Activated CD8-positive, alpha-beta memory T cell treated with anti-CD3 and anti-CD28 coated beads, Interleukin-2, amount 10 ng/mL, durations not matched to agents 7 days and 5 days (primary cell): ENCODE measurements around the gene FAXC. TPM values are rescaled to one million over a fixed set of nuclear protein-coding genes. Genes with fewer than 3 reads are reported as not detected.
"Not testable (repeated sequence)": the region's sequence is repeated elsewhere in the genome, so short reads cannot be mapped to it uniquely, and the experiment has no call there.

ENCODE experiments used
- ATAC-seq: fragments of 150-1000 bp; cut with Tn5 transposase; one replicate; pipeline ENCODE4 v1.10.0; 2021; ENCODE audit warnings: moderate library complexity
- CTCF ChIA-PET: fragments of 350-600 bp; sonication (Branson Sonifier 250); formaldehyde crosslinking; loops from one replicate; lab custom pipeline; 2021; ENCODE audit warnings: antibody characterized with exemption; lab: Charles Lee
- DNase-seq: peaks from one replicate; pipeline ENCODE4 v3.0.0-alpha.2; 2020
- H3K27ac Mint-ChIP-seq: one replicate; pipeline ENCODE4 v1.8.0; 2021; ENCODE audit warnings: mild to moderate bottlenecking, mixed read lengths
- H3K27me3 Mint-ChIP-seq: one replicate; pipeline ENCODE4 v1.8.0; 2021; ENCODE audit warnings: mixed read lengths
- H3K36me3 Mint-ChIP-seq: one replicate; pipeline ENCODE4 v1.8.0; 2021; ENCODE audit warnings: mild to moderate bottlenecking, mixed read lengths
- H3K4me1 Mint-ChIP-seq: one replicate; pipeline ENCODE4 v1.8.0; 2021; ENCODE audit warnings: mixed read lengths
- H3K4me3 Mint-ChIP-seq: one replicate; pipeline ENCODE4 v1.8.0; 2021; ENCODE audit warnings: mild to moderate bottlenecking, moderate library complexity, mixed read lengths
- H3K9me3 Mint-ChIP-seq: one replicate; pipeline ENCODE4 v1.8.0; 2022; ENCODE audit warnings: low read depth, mixed read lengths
- total RNA-seq, 2 experiments: library from RNA; stranded (reverse); gene quantifications; one replicate each; pipeline ENCODE4 v1.2.3, GENCODE V29; 2021

FAXC gene
- total RNA-seq, 2 experiments from 2014 or later, result 0.30 TPM; not detected in 1

- Mint-ChIP-seq H3K9me3 (no peaks in the 10 kb centered on the region), H3K36me3 (no peaks in the 10 kb centered on the region), H3K27me3 (peaks cover 71% of the 10 kb centered on the region), H3K27ac (no peak overlapping the region), H3K4me1 (peaks cover under 1% of the 10 kb centered on the region), H3K4me3 (no peak overlapping the region)
- CTCF ChIA-PET, result no interaction called here
- DNase-seq, result no peak
- ATAC-seq, result no peak
These were observed 7.2 kb upstream of the FAXC start for GRCh38 chr6:99356641-99357040.

- Mint-ChIP-seq H3K9me3 (no peaks in the 10 kb centered on the region), H3K27ac (no peak overlapping the region), H3K27me3 (peaks cover 71% of the 10 kb centered on the region), H3K4me1 (peaks cover 2% of the 10 kb centered on the region), H3K36me3 (no peaks in the 10 kb centered on the region), H3K4me3 (no peak overlapping the region)
- CTCF ChIA-PET, result no interaction called here
- ATAC-seq (no peak), DNase-seq (no peak)
These were observed 5.5 kb upstream of the FAXC start for GRCh38 chr6:99354983-99355382.

DNA sequence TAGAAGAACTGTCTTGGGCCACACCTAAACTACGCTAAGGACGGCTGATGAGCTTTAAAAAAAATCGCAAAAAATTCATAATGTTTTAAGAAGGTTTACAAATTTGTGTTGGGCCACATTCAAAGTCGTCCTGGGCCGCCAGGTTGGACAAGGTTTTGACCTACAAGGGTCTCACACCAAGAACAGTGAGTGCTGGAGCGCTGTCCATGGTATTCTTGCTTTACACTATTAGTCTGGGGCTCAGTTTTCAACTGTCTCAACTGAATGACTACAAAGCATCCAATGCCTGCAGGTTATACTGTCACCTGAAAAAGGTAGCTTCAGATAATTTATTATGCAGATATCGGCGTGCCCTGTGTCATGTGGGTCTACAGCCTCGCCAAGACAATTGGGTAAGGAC lies 3.7 kb upstream of the FAXC start:
- no peak overlapping the region for H3K27ac Mint-ChIP-seq
- ATAC-seq (no peak), DNase-seq (no peak)
- peaks cover 2% of the 10 kb centered on the region for H3K4me1 Mint-ChIP-seq
- H3K9me3 Mint-ChIP-seq, result no peaks in the 10 kb centered on the region
- H3K4me3 Mint-ChIP-seq, result no peak overlapping the region
- H3K27me3 Mint-ChIP-seq, result peaks cover 74% of the 10 kb centered on the region
- CTCF ChIA-PET, result no interaction called here
- H3K36me3 Mint-ChIP-seq, result no peaks in the 10 kb centered on the region

DNA sequence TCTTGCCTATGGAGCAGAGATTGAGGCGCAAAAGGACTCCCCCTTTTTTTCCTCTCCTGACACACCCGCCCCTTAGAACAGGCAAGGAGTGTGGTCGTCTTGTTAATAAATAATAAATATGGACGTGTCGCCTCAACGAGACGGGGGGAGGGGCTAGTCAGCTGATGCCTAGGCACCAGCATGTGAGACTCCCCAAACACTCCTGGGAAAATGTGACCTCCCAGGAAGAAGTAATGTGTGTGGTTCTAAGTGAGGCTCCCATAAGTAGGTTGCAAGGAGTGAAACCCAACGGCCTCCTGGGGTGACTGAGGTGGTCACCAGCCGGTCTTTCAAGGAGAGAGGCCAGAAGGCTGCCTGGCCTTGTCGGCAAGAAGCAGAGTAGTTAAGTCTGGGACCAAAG lies 1.1 kb upstream of the FAXC start:
- CTCF ChIA-PET, result interaction anchor here (1.5 kb wide), 1 partner anchor 20 kb away, joined by 5 read pairs; no protein-coding TSS in a partner anchor
- DNase-seq, result no peak
- no peak for ATAC-seq
- peaks cover 75% of the 10 kb centered on the region for H3K27me3 Mint-ChIP-seq
- H3K27ac Mint-ChIP-seq, result no peak overlapping the region
- H3K36me3 Mint-ChIP-seq, result no peaks in the 10 kb centered on the region
- H3K4me1 Mint-ChIP-seq, result peaks cover 2% of the 10 kb centered on the region
- no peak overlapping the region for H3K4me3 Mint-ChIP-seq
- no peaks in the 10 kb centered on the region for H3K9me3 Mint-ChIP-seq

- no peak for DNase-seq
- CTCF ChIA-PET, result interaction anchor here (0.6 to 0.9 kb wide), 2 partner anchors 17 to 77 kb away, joined by 3 to 4 read pairs; partner anchors contain the start of gene PNISR
- peaks cover 80% of the 10 kb centered on the region for H3K27me3 Mint-ChIP-seq
- H3K36me3 Mint-ChIP-seq, result no peaks in the 10 kb centered on the region
- no peaks in the 10 kb centered on the region for H3K9me3 Mint-ChIP-seq
- H3K4me3 Mint-ChIP-seq, result peak overlapping the region; percentile 38
- no peak for ATAC-seq
- H3K4me1 Mint-ChIP-seq, result peaks cover 9% of the 10 kb centered on the region
- H3K27ac Mint-ChIP-seq, result no peak overlapping the region
These were observed 945 bp downstream of the FAXC start for GRCh38 chr6:99348288-99349170.

DNA sequence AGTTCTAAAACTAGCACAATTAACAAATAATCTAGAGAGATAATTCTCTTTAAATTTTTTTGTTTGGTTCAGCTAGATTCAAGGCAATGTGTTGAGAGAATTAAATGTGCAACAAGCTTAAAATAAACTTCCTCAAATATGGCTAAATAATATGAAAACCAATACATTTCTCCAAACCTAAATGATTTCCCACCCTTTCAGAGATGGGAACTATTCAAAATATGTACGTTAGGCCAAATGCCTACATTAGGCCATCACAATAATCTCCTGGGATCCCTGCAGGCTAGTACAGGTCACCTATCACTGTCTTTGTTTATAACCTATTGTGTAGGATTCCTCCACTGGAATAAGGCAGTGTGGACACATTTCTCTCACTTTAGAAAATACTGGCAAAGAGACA lies 1.7 kb downstream of the FAXC start:
- Mint-ChIP-seq H3K36me3 (no peaks in the 10 kb centered on the region), H3K27me3 (peaks cover 77% of the 10 kb centered on the region), H3K4me3 (no peak overlapping the region), H3K9me3 (no peaks in the 10 kb centered on the region), H3K27ac (no peak overlapping the region), H3K4me1 (peaks cover 9% of the 10 kb centered on the region)
- CTCF ChIA-PET, result interaction anchor here (0.6 to 1.8 kb wide), 4 partner anchors 14 to 78 kb away, joined by 3 to 7 read pairs (median 4); partner anchors contain the start of gene PNISR
- ATAC-seq, result no peak
- no peak for DNase-seq

- peaks cover 73% of the 10 kb centered on the region for H3K27me3 Mint-ChIP-seq
- no peaks in the 10 kb centered on the region for H3K9me3 Mint-ChIP-seq
- H3K4me3 Mint-ChIP-seq, result no peak overlapping the region
- CTCF ChIA-PET, result interaction anchor here (1.5 to 1.8 kb wide), 3 partner anchors 15 to 47 kb away, joined by 3 to 7 read pairs (median 4); partner anchors contain the start of gene COQ3
- no peaks in the 10 kb centered on the region for H3K36me3 Mint-ChIP-seq
- DNase-seq (no peak), ATAC-seq (no peak)
- H3K27ac Mint-ChIP-seq, result no peak overlapping the region
- H3K4me1 Mint-ChIP-seq, result peaks cover 9% of the 10 kb centered on the region
These were observed 2.9 kb downstream of the FAXC start for GRCh38 chr6:99346595-99346994.

DNA sequence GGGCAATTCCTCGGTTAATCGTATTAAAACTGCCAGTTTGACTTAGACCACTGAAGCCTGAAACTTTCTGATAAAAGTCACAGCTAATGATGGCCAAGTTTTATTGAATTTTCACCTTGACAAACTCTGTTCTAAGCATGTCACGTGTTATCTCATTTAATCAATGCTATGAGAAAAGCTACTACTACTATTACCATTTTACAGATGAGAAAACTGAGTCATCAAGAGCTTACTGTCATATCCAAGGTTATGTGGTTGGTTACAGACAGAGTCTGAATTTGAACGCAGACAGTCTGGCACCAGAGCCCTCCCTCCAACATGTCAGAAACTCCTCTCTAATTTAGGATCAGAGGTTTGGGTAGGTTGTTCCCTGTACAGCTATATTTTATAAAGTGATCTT lies 4.3 kb downstream of the FAXC start:
- Mint-ChIP-seq H3K4me1 (peaks cover 9% of the 10 kb centered on the region), H3K36me3 (no peaks in the 10 kb centered on the region), H3K4me3 (no peak overlapping the region), H3K9me3 (no peaks in the 10 kb centered on the region), H3K27me3 (peaks cover 58% of the 10 kb centered on the region), H3K27ac (no peak overlapping the region)
- DNase-seq (no peak), ATAC-seq (no peak)
- CTCF ChIA-PET, result interaction anchor here (1.0 to 3.4 kb wide), 4 partner anchors 13 to 51 kb away, joined by 3 to 12 read pairs (median 5); no protein-coding TSS in a partner anchor

GRCh38 chr6:99344289-99344688 lies 5.2 kb downstream of the FAXC start:
- ATAC-seq, result peak; percentile 23
- DNase-seq, result no peak
- H3K4me1 Mint-ChIP-seq, result peaks cover 8% of the 10 kb centered on the region
- peaks cover 59% of the 10 kb centered on the region for H3K27me3 Mint-ChIP-seq
- CTCF ChIA-PET, result interaction anchor here (1.4 to 3.4 kb wide), 3 partner anchors 9 to 14 kb away, joined by 5 to 12 read pairs (median 5); no protein-coding TSS in a partner anchor
- no peaks in the 10 kb centered on the region for H3K36me3 Mint-ChIP-seq
- H3K9me3 Mint-ChIP-seq, result no peaks in the 10 kb centered on the region
- no peak overlapping the region for H3K27ac Mint-ChIP-seq
- no peak overlapping the region for H3K4me3 Mint-ChIP-seq

GRCh38 chr6:99341862-99342455 lies 7.5 kb downstream of the FAXC start:
- H3K27me3 Mint-ChIP-seq, result peaks cover 56% of the 10 kb centered on the region
- H3K4me3 Mint-ChIP-seq, result no peak overlapping the region
- ATAC-seq (no peak), DNase-seq (no peak)
- H3K27ac Mint-ChIP-seq, result no peak overlapping the region
- no peaks in the 10 kb centered on the region for H3K9me3 Mint-ChIP-seq
- no peaks in the 10 kb centered on the region for H3K36me3 Mint-ChIP-seq
- CTCF ChIA-PET, result interaction anchor here (0.8 kb wide), 1 partner anchor 11 kb away, joined by 3 read pairs; no protein-coding TSS in a partner anchor
- H3K4me1 Mint-ChIP-seq, result peaks cover 8% of the 10 kb centered on the region

- peaks cover 35% of the 10 kb centered on the region for H3K27me3 Mint-ChIP-seq
- H3K4me1 Mint-ChIP-seq, result no peaks in the 10 kb centered on the region
These were observed 11.3 kb downstream of the FAXC start for GRCh38 chr6:99338188-99338587.

DNA sequence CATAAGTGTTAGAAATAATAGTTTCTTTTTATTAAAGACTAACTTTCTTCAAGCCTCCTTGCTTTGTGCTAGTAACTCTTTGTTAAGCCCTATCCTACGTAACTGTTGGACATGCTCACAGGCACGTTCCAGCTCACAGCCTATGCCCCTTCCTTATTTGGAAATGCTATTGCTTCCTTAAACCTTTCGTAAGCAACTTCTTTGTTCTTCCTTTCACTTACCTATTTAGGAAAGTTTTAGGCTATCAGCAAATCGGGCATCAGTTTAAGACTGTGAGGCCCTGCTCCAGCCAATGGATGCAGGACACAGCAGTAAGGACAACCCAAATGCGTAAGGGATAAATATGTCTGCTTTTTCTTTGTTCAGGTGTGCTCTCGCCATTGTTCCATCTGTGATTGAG lies 14.2 kb downstream of the FAXC start:
- H3K4me1 Mint-ChIP-seq, DNase-seq, H3K9me3 Mint-ChIP-seq, H3K27ac Mint-ChIP-seq, ATAC-seq, H3K4me3 Mint-ChIP-seq, H3K36me3 Mint-ChIP-seq: not testable (repeated sequence)
- CTCF ChIA-PET, result interaction anchor here (0.7 to 1.4 kb wide), 4 partner anchors 8 to 67 kb away, joined by 3 to 6 read pairs (median 4); no protein-coding TSS in a partner anchor
- peaks cover 35% of the 10 kb centered on the region for H3K27me3 Mint-ChIP-seq

More at GRCh38 chr6:99338188-99338587, 11.3 kb downstream of the FAXC start:
- ATAC-seq (no peak), DNase-seq (no peak)
- H3K36me3 Mint-ChIP-seq, result no peaks in the 10 kb centered on the region
- CTCF ChIA-PET, result interaction anchor here (1.1 to 2.1 kb wide), 2 partner anchors 8 to 408 kb away, joined by 3 to 9 read pairs; no protein-coding TSS in a partner anchor
- H3K27ac Mint-ChIP-seq, result no peak overlapping the region
- H3K9me3 Mint-ChIP-seq, result no peaks in the 10 kb centered on the region
- no peak overlapping the region for H3K4me3 Mint-ChIP-seq

- Mint-ChIP-seq H3K27ac (no peak overlapping the region), H3K4me1 (peaks cover 4% of the 10 kb centered on the region)
- peak; percentile 58 for DNase-seq
These were observed 14.8 kb downstream of the FAXC start for GRCh38 chr6:99334526-99335127.

More at GRCh38 chr6:99334526-99335127, 14.8 kb downstream of the FAXC start:
- ATAC-seq, result peak; percentile 65
- Mint-ChIP-seq H3K27me3 (peaks cover 35% of the 10 kb centered on the region), H3K9me3 (no peaks in the 10 kb centered on the region), H3K36me3 (no peaks in the 10 kb centered on the region), H3K4me3 (no peak overlapping the region)
- CTCF ChIA-PET, result interaction anchor here (0.7 to 1.4 kb wide), 12 partner anchors 9 to 111 kb away, joined by 3 to 6 read pairs (median 4); partner anchors contain the start of gene PNISR
